Hepatocyte (in vitro differentiated cells): ENCODE data around the gene VPS18. TPM values are rescaled to one million over a fixed set of nuclear protein-coding genes. Genes with fewer than 3 reads are reported as not detected.
A peak's percentile ranks its signal among the peaks of the same experiment; 100 is the strongest.

Experiments used
- DNase-seq: peaks from one replicate; pipeline ENCODE4 v3.0.0-alpha.2; 2016; ENCODE audit warnings: low spot score
- H2AFZ ChIP-seq: fragments of 200-600 bp; sonication (generic); 2 replicates; pipeline ENCODE4 v1.6.0; 2016; ENCODE audit warnings: antibody characterized with exemption, mild to moderate bottlenecking
- H3K27ac ChIP-seq: fragments of 200-600 bp; sonication (generic); 2 replicates; pipeline ENCODE4 v1.5.1; 2016; ENCODE audit warnings: mild to moderate bottlenecking
- H3K27me3 ChIP-seq: fragments of 200-600 bp; sonication (generic); 2 replicates; pipeline ENCODE4 v1.6.1; 2016
- H3K36me3 ChIP-seq: fragments of 200-600 bp; sonication (generic); replicated peaks from 2 replicates; pipeline ENCODE4 v1.5.1; 2016; ENCODE audit warnings: low read depth; ENCODE audit not compliant: insufficient read depth
- H3K4me1 ChIP-seq: fragments of 200-600 bp; sonication (generic); 2 replicates; pipeline ENCODE4 v1.5.1; 2016; ENCODE audit warnings: mild to moderate bottlenecking, moderate library complexity; ENCODE audit not compliant: insufficient read depth
- H3K4me2 ChIP-seq: fragments of 200-600 bp; sonication (generic); 2 replicates; pipeline ENCODE4 v1.6.0; 2016
- H3K4me3 ChIP-seq: fragments of 200-600 bp; sonication (generic); 2 replicates; pipeline ENCODE4 v1.5.1; 2016; ENCODE audit warnings: mild to moderate bottlenecking
- H3K79me2 ChIP-seq: fragments of 200-600 bp; sonication (generic); 2 replicates; pipeline ENCODE4 v1.6.0; 2017; ENCODE audit warnings: mild to moderate bottlenecking
- H3K9me2 ChIP-seq: fragments of 200-600 bp; sonication (generic); replicated peaks from 2 replicates; pipeline ENCODE4 v1.6.0; 2017; ENCODE audit warnings: mild to moderate bottlenecking; ENCODE audit not compliant: insufficient read depth
- H3K9me3 ChIP-seq: fragments of 200-600 bp; sonication (generic); 2 replicates; pipeline ENCODE4 v1.5.1; 2016; ENCODE audit warnings: low read depth, mild to moderate bottlenecking
- H4K20me1 ChIP-seq: fragments of 200-600 bp; sonication (generic); 2 replicates; pipeline ENCODE4 v1.6.0; 2016; ENCODE audit warnings: mild to moderate bottlenecking; ENCODE audit not compliant: insufficient read depth, poor library complexity, severe bottlenecking
- CTCF ChIP-seq: fragments of 200-600 bp; sonication (generic); IDR thresholded peaks from 2 replicates; pipeline ENCODE4 v1.5.1; 2016; ENCODE audit warnings: antibody characterized with exemption, mild to moderate bottlenecking; ENCODE audit not compliant: poor library complexity
- EZH2 ChIP-seq: fragments of 200-600 bp; sonication (generic); IDR thresholded peaks from 2 replicates; pipeline ENCODE4 v1.6.1; 2016; ENCODE audit warnings: antibody characterized with exemption, mild to moderate bottlenecking, borderline replicate concordance
- EZH2phosphoT487 ChIP-seq: fragments of 200-600 bp; sonication (generic); IDR thresholded peaks from one replicate; pipeline ENCODE4 v1.6.1; 2018; ENCODE audit warnings: antibody characterized with exemption, mild to moderate bottlenecking, low read depth, moderate library complexity; ENCODE audit not compliant: unreplicated experiment, severe bottlenecking
- WGBS: methylation state at CpG from one replicate; pipeline ENCODE4 v1.1.6; 2016; ENCODE audit warnings: low lambda C conversion rate; ENCODE audit errors: missing lambda C conversion rate; 5-methylcytosine and 5-hydroxymethylcytosine counted together
- polyA plus RNA-seq: library from polyadenylated mRNA; unstranded; fragments of >200 nt; fragmentation: Nextera tagmentation; extraction: Ambion mirVana; gene quantifications from 2 replicates; pipeline ENCODE4 v1.2.1, GENCODE V29; 2016
- total RNA-seq: library from RNA; depleted of rRNA; stranded (reverse); fragments of >200 nt; gene quantifications from 2 replicates; pipeline ENCODE4 v1.2.3, GENCODE V29; 2014

The VPS18 gene
- total RNA-seq (38.3 and 40.1 TPM in 2 replicates), polyA plus RNA-seq (34.6 and 40.3 TPM in 2 replicates)

- Histone ChIP-seq H2AFZ (peak within 1 kb of the TSS; percentile 62), H3K79me2 (peaks cover 39% of the 10 kb centered on the region), H3K9me2 (no peaks in the 10 kb centered on the region), H3K27ac (peak within 1 kb of the TSS; percentile 98), H3K4me1 (peaks cover 9% of the 10 kb centered on the region), H3K4me2 (peak within 1 kb of the TSS; percentile 79), H4K20me1 (no peaks in the 10 kb centered on the region), H3K9me3 (no peaks in the 10 kb centered on the region), H3K27me3 (no peaks in the 10 kb centered on the region), H3K4me3 (peak within 1 kb of the TSS; percentile 64), H3K36me3 (no peaks in the 10 kb centered on the region)
- WGBS, result 7% methylated on average over 49 of the region's 55 CpGs
- TF ChIP-seq EZH2, result no peak
- peak; percentile 91 for TF ChIP-seq CTCF
- DNase-seq, result peak; percentile 99
Measured at GRCh38 chr15:40893733-40894680, at the start of gene VPS18. VPS18 (plus strand) TSS chr15:40894450; CDS start chr15:40894769, 319 bp downstream.

GRCh38 chr15:40844696-40845030 lies 49.6 kb upstream of the VPS18 start:
- H3K4me1 ChIP-seq, result peaks cover 8% of the 10 kb centered on the region
- no peaks in the 10 kb centered on the region for H4K20me1 ChIP-seq
- 3% methylated on average over 28 of the region's 28 CpGs for WGBS
- no peak for TF ChIP-seq EZH2phosphoT487
- TF ChIP-seq EZH2, result peak; percentile 55
- H3K27ac ChIP-seq, result peak overlapping the region; percentile 96
- peaks cover 54% of the 10 kb centered on the region for H3K79me2 ChIP-seq
- peak; percentile 50 for DNase-seq
- H3K27me3 ChIP-seq, result no peaks in the 10 kb centered on the region
- H3K9me2 ChIP-seq, result no peaks in the 10 kb centered on the region
- H3K36me3 ChIP-seq, result no peaks in the 10 kb centered on the region
- peak overlapping the region; percentile 83 for H2AFZ ChIP-seq
- peak overlapping the region; percentile 69 for H3K4me3 ChIP-seq
- peak overlapping the region; percentile 90 for H3K4me2 ChIP-seq
- H3K9me3 ChIP-seq, result no peaks in the 10 kb centered on the region

- peak overlapping the region; percentile 96 for H3K27ac ChIP-seq
- H2AFZ ChIP-seq, result peak overlapping the region; percentile 83
- H4K20me1 ChIP-seq, result no peaks in the 10 kb centered on the region
- H3K4me1 ChIP-seq, result peaks cover 8% of the 10 kb centered on the region
- peak overlapping the region; percentile 69 for H3K4me3 ChIP-seq
- WGBS, result 42% methylated on average over 12 of the region's 12 CpGs
- H3K27me3 ChIP-seq, result no peaks in the 10 kb centered on the region
- DNase-seq, result peak; percentile 4
- H3K4me2 ChIP-seq, result peak overlapping the region; percentile 90
- no peaks in the 10 kb centered on the region for H3K9me3 ChIP-seq
- H3K9me2 ChIP-seq, result no peaks in the 10 kb centered on the region
- H3K79me2 ChIP-seq, result peaks cover 58% of the 10 kb centered on the region
- TF ChIP-seq EZH2, result no peak
- TF ChIP-seq CTCF, result no peak
- no peak for TF ChIP-seq EZH2phosphoT487
- no peaks in the 10 kb centered on the region for H3K36me3 ChIP-seq
Measured at GRCh38 chr15:40845036-40845435, 49.2 kb upstream of the VPS18 start.
